A204.1 (cell line): Measurements from ENCODE around the gene ZBTB2.
"Not testable (repeated sequence)": the region's sequence is repeated elsewhere in the genome, so short reads cannot be mapped to it uniquely, and the experiment has no call there.

Experiments
- FAIRE-seq: peaks from 2 replicates; lab custom pipeline; 2012; peaks lifted over from hg19 to GRCh38; lab: Jason Lieb, UNC

ZBTB2 gene

DNA sequence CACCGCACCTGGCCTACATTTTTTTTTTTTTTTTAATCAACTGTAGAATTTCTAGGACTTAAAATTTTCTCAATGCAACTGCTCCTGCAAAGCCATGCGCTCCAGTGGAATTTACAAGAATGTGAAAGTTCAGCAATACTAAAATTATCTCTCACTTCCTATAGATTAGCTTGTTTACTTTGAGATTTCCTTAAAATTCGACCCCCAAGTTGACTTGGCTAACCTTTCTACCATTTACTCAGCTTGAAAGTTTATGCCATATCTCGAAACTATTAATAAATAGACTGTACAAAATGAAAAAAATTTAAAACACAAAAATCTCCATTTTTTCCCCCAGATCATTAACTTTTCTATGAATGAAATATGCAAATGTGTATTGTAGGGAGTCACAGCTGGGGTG, 64.3 kb downstream of the ZBTB2 start:
- FAIRE-seq: no peak

DNA sequence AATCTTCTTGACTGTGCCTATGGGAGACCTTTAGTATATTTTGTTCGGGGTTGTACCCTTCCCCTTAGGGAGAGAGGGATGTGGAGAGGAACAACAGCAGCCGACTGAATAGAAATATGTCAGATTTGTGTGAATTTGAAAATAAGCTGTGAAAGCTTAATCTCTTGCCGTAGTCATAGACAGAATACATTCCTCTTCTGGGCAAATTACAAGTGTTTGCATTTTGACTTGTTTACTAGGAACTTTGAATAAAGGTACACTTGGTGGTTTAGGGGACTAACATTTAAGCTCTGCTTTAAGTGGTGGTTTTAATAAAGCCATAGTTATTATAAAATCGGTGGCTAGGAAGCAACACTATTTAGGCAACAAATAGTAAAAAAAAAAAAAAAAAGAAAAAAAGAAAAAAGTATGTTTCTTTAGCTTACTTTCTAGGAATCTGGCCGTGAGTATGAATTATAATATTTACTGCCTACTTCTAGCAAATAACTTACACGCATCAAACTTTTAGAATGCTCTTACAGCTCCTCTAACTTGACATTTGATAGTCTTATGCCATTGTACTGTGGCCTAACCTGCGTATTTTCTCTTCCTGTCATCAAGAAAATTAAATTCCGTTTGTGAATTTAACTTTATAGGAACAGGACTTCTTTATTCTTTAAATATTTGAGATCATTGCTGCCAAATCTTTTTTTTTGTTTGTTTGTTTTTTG, 65.1 kb downstream of the ZBTB2 start:
- FAIRE-seq: no peak

DNA sequence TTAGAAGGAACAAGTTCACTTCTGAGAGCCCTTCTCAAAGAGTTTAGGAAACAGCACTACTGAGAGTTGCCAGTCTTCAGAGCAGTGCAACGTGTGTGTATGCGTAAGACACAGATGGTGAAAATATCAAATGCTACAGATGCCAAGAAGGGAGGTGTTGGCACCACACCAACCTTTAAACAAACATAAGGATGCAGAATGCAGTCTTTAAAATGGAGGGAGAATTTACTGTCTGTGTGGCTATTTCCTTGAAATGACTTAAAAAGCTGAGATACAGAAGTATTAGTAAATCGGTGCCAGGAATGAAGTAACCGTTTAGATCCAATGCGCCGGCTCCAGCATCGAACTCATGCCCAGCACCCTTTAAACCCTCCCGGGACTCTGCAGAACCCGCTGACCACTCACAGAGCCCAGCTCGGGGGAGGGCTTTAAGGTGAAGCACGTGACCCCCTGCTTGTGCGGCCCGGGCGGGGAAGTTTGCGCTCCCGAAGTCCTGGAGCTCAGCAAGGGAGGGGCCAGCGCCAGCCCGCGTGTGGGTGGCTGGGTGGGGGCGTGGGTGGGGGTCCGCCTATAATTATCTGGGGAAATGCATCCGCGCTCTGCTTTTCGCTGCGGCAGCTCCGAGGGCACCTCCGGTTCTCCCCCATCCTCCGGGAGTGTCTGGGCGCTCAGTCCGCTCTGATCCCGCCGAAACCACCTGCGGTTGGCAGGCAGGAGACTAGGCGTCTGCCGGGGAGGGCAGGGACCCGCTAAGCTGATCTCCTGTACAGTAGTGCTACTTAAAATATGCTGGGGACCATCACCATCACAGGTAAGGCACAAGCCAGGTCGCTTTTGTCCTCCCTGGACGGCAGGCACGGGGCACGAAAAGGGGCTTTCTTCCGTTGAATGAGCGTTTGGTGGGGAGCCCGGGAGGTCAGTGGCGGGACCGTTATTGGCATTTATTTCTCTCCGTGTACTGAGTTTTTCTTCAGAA, 66.0 kb downstream of the ZBTB2 start:
- FAIRE-seq: no peak

DNA sequence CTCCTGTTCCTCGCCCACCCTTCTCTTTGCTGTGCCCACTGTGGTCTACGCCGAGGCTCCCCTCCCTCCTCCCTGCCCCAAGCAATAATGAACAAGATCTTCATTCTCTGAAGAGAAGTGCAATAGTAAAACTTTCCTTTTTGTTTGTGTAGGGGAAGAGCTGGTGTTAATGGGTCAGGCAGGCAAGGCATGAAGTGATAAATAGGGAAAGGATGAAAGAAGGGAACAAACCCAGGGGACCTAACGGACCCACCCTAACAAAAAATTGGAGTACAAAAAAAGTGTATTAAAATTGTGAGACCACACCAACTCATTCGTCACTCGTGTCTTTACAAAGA, 66.9 kb downstream of the ZBTB2 start:
- FAIRE-seq: no peak

DNA sequence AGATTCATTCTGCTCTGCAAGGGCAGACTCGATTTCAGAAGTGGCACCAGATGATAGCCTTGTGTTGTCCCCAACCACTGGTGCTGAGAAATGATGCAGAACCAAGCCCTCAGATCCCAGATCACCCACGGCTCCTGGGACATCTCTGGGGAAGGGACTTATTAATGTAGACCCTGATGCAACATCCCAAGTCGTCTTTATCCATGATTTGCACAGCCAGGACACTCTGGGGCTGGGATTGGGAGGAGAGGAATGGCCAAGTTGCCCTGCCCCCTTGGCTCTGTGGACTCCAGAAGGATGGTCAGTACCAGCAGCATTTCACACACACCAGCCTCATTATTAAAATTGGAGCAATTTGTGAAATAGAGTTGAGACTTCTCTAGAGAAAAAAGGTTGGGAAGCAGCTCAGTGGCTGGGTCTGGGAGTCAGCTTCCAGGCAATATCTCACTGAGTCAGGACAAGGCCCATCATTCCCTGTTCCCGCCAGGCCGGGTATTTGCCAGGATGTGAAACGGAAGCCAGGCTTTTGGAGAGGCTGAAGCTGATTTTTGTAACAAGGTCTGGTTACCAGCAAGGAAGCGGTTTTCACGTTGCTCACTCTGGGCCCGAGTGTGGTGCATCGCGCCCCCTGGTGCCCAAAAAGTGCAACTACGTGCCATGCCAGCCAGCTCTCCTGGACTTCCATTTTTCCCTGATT, 67.4 kb downstream of the ZBTB2 start:
- FAIRE-seq: no peak

DNA sequence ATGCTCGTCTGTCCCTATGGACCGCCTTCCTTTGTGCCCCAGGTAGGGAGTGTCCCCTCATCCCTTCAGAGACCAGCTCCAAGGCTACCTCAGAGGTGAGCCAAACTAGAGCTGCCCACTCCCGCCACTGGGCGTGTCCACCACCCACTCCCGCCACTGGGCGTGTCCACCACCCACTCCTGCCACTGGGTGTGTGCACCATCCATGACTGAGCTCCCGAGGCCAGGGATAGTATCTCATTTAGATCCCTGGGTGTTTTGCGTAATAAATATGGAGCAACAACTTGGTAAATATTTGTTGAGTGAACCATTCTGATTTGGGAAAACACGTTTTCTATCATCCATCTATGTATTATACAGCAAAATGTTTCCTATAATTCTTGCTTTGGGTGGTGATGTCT, 68.8 kb downstream of the ZBTB2 start:
- FAIRE-seq: no peak

DNA sequence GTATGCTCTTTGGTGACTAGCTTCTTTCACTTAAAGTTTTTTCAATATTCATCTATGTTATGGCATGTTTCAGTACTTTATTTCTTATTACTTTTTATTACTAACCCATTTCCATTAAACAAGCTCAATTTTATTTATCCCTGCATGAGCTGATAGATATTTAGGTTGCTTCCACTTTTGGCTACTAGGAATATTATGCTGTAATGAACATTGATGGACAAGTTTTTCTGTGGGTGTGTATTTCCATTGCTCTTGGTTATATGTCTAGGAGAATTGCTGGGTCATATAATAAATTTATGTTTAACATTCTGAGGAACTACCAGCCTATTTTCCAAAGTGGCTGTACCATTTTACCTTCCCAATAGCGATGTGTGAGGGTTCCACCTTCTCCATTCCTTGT, 69.9 kb downstream of the ZBTB2 start:
- no peak for FAIRE-seq

DNA sequence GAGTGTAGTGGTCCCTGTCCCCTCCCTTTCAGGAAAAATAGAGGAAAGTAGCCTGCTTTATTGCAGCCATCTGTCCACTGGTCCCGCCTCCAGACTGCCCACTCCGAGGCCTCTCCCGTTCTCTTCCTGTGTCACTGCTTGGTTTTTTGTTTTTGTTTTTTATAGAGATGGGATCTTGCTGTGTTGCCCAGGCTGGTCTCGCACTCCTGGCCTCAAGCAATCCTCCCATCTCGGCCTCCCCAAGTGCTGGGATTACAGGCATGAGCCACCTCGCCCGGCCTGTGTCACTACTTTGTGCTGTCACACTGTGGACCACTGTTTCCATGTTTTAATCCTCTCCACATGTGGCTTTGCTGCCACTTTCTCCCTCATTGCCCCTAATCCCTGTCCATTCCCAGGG, 71.2 kb downstream of the ZBTB2 start:
- no peak for FAIRE-seq

DNA sequence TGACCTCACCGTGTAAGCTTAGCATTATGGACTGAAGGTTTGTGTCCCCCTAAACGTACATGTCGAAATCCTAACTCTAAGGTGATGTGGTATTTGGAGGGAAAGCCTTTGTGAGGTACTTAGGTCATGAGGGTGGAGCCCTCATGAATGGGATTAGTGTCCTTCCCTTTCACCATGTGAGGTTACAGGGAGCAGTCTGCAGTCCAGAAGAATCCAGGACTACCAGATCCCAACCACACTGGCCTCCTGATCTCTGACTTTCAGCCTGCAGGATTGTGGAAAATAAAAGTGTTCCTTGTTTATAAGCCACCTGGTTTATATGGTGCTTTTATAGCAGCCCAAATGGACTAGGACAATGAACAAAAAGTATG, 73.4 kb downstream of the ZBTB2 start:
- no peak for FAIRE-seq

DNA sequence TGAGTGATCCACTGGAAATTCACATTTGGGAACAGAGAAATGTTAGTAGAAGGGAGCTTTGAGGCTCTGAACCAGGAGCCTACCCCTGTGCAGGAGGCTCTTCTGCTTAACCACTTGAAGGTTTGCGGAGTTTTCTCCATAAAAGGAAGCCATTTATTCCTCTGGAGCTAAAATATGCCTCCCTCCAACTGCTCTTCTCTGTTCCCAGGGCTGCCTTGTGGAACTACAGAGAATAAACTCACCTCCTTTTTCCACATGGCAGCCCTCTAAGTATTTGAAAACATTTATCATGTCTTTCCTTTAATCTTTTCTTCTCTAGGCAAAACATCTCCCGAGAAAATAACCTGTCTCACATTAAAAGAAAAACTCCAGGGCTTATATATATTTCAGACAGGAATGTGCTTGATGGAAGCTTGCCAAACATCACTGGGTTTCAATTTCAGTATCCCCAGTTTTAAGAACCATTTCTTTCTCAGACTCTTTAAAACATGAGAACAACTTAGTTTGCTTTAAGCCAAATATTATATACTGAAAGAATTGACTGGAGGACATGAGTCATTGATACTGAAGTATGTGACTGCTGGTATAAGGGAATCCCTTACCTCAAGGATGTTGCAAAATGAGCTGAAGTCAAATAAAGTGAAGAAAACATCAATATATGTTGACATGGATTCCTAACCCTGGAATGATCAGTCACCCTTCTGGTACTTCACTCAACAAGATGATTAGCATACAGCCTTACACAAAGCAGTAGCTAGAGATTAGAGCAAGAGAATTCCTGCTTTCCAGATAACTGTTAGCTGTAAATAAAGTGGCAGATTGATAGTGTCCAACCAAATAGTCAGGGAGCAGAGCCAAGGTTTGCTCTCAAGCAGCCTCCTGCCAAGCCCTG, 74.0 kb downstream of the ZBTB2 start:
- no peak for FAIRE-seq

DNA sequence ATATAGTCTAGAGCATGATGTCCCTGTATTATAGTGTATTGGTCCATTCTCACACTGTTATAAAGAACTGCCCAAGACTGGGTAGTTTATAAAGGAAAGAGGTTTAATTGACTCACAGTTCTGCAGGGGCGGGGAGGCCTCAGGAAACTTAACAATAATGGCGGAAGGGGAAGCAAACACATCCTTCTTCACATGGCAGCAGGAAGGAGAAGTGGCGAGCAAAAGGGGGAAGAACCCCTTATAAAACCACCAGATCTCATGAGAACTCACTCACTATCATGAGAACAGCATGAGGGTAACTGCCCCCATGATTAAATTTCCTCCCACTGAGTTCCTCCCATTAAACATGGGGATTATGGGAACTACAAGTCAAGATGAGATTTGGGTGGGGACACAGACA, 75.7 kb downstream of the ZBTB2 start:
- FAIRE-seq: not testable (repeated sequence)
